Measurements from ENCODE around the gene ZBP1.

ZBP1 gene

GRCh38 chr20:57652606-57653545 is 32.6 kb upstream of the ZBP1 start:
- ChIA-PET POLR2A (ENCODE audit: low non-redundant PET) (no interaction called here), CTCF (interaction anchor here (0.6 to 3.3 kb wide), 7 partner anchors 18 to 528 kb away, joined by 3 to 20 read pairs (median 4); no protein-coding TSS in a partner anchor)
- DNase-seq (ENCODE audit: low spot score) = no peak
- no peak for TF ChIP-seq CTCF (conservative IDR thresholded peaks at IDR 0.05; ENCODE audit: low read depth)
- peak overlapping the region; percentile 7 for H3K27ac ChIP-seq

GRCh38 chr20:57651881-57652605 is 31.8 kb upstream of the ZBP1 start:
- ChIA-PET POLR2A (ENCODE audit: low non-redundant PET) (no interaction called here), CTCF (no interaction called here)
- peak overlapping the region; percentile 7; the same call in 1 of the 2 replicates for H3K27ac ChIP-seq
- no peak for TF ChIP-seq CTCF (conservative IDR thresholded peaks at IDR 0.05; ENCODE audit: low read depth)
- DNase-seq (ENCODE audit: low spot score) = no peak

GRCh38 chr20:57650756-57651483 is 30.7 kb upstream of the ZBP1 start:
- ChIA-PET POLR2A (ENCODE audit: low non-redundant PET) (no interaction called here), CTCF (no interaction called here)
- TF ChIP-seq CTCF (conservative IDR thresholded peaks at IDR 0.05; ENCODE audit: low read depth) = no peak
- DNase-seq (ENCODE audit: low spot score) = no peak
- H3K27ac ChIP-seq = no peak overlapping the region

GRCh38 chr20:57650266-57650665 is 30.0 kb upstream of the ZBP1 start:
- DNase-seq (ENCODE audit: low spot score) = no peak
- H3K27ac ChIP-seq = 0 out of 2 replicates have a peak overlapping the region, but pooled peaks have one; percentile 18
- no peak for TF ChIP-seq CTCF (conservative IDR thresholded peaks at IDR 0.05; ENCODE audit: low read depth)
- CTCF ChIA-PET = no interaction called here
- POLR2A ChIA-PET (ENCODE audit: low non-redundant PET) = no interaction called here

- POLR2A ChIA-PET (ENCODE audit: low non-redundant PET) = no interaction called here
- no peak for DNase-seq (ENCODE audit: low spot score)
- peak overlapping the region; percentile 18 for H3K27ac ChIP-seq
- no peak for TF ChIP-seq CTCF (conservative IDR thresholded peaks at IDR 0.05; ENCODE audit: low read depth)
- CTCF ChIA-PET = interaction anchor here (0.8 kb wide), 1 partner anchor 27 kb away, joined by 4 read pairs; no protein-coding TSS in a partner anchor
Observed at GRCh38 chr20:57649617-57650015, 29.4 kb upstream of the ZBP1 start.
